Tongue (tissue), 2 donors: ENCODE data around the gene SMAD6. TPM values are rescaled to one million over a fixed set of nuclear protein-coding genes. Genes with fewer than 3 reads are reported as not detected.
"Not testable (repeated sequence)": the region's sequence is repeated elsewhere in the genome, so short reads cannot be mapped to it uniquely, and the experiment has no call there.

Experiments used
- DNase-seq: peaks from one replicate; pipeline ENCODE4 v3.0.0-alpha.2; 2015
- total RNA-seq: library from RNA; depleted of rRNA; stranded (reverse); fragments of >200 nt; gene quantifications from one replicate; pipeline ENCODE4 v1.2.3, GENCODE V29; 2014

Gene SMAD6
- total RNA-seq, 1 donor from 2014 or later: 9.0 TPM

- no peak for DNase-seq
Measured at GRCh38 chr15:66826507-66826906, 124.5 kb downstream of the SMAD6 start.

- no peak for DNase-seq
Measured at GRCh38 chr15:66827039-66827697, 125.1 kb downstream of the SMAD6 start.

- DNase-seq: no peak
Measured at GRCh38 chr15:66827698-66828055, 125.6 kb downstream of the SMAD6 start.

GRCh38 chr15:66828817-66829541, 126.9 kb downstream of the SMAD6 start:
- DNase-seq: not testable (repeated sequence)

GRCh38 chr15:66829551-66830121, 127.6 kb downstream of the SMAD6 start:
- DNase-seq: no peak

- no peak for DNase-seq
Measured at GRCh38 chr15:66830358-66830757, 128.3 kb downstream of the SMAD6 start.

GRCh38 chr15:66830823-66831222, 128.8 kb downstream of the SMAD6 start:
- DNase-seq: no peak

GRCh38 chr15:66831289-66831688, 129.3 kb downstream of the SMAD6 start:
- DNase-seq: no peak

GRCh38 chr15:66831801-66832390, 129.9 kb downstream of the SMAD6 start:
- DNase-seq: no peak

Other genes with a start within 250 kb of the SMAD6 start
- 22.8 TPM for gene SNAPC5, start 204.5 kb upstream of the SMAD6 start, total RNA-seq
- 5,398 TPM for gene RPL4, start 197.4 kb upstream of the SMAD6 start, total RNA-seq
- gene ZWILCH, start 196.9 kb upstream of the SMAD6 start, total RNA-seq: 12.0 TPM
- not detected for gene LCTL, start 136.2 kb upstream of the SMAD6 start, total RNA-seq